HG03139 (cell line): ENCODE data around the gene ITGAD.

Experiments used
- ATAC-seq: cut with Tn5 transposase; IDR thresholded peaks from one replicate; pipeline ENCODE4 v1.9.1; 2021; ENCODE audit not compliant: unreplicated experiment

ITGAD gene

GRCh38 chr16:31474173-31474714 lies 81.1 kb downstream of the ITGAD start:
- no peak for ATAC-seq

- no peak for ATAC-seq
Measured at GRCh38 chr16:31474773-31475738, 81.9 kb downstream of the ITGAD start.

- no peak for ATAC-seq
Measured at GRCh38 chr16:31475946-31476302, 82.8 kb downstream of the ITGAD start.
